Right lobe of liver (tissue), 6 donors: ENCODE measurements around the gene FAM168B. TPM values are rescaled to one million over a fixed set of nuclear protein-coding genes. Genes with fewer than 3 reads are reported as not detected.

Source experiments
- ATAC-seq, 4 donors: fragments of 200-7000 bp; cut with Tn5 transposase; one replicate each; pipeline ENCODE4 v1.9.1; 2020; ENCODE audit warnings: mild to moderate bottlenecking in 4 of 4, moderate library complexity in 4 of 4
- DNase-seq, 3 donors: peaks; one replicate each; pipeline ENCODE4 v3.0.0-alpha.2; 2020
- H3K27ac ChIP-seq, 3 donors: fragments of 200-600 bp; one replicate each; pipeline ENCODE4 v1.8.0; 2022
- H3K27me3 ChIP-seq, 2 donors: fragments of 200-600 bp; one replicate each; pipeline ENCODE4 v1.8.0; 2022
- H3K36me3 ChIP-seq, 4 donors: fragments of 200-600 bp; sonication (generic) in 1 of 4; one replicate each; pipeline versions ENCODE4 v1.5.1 to v1.8.0; 2017 to 2022; ENCODE audit warnings: control low read depth in 1 of 4
- H3K4me1 ChIP-seq, 4 donors: fragments of 200-600 bp; sonication (generic) in 1 of 4; one replicate each; pipeline versions ENCODE4 v1.5.1 to v1.8.0; 2017 to 2022; ENCODE audit warnings: control low read depth in 1 of 4
- H3K4me3 ChIP-seq, 3 donors: fragments of 200-600 bp; one replicate each; pipeline ENCODE4 v1.8.0; 2022
- H3K9me3 ChIP-seq, 4 donors: fragments of 200-600 bp; sonication (generic) in 1 of 4; one replicate each; pipeline versions ENCODE4 v1.5.1 to v1.8.0; 2017 to 2022; ENCODE audit warnings: control low read depth in 1 of 4
- CTCF ChIP-seq, 4 donors: fragments of 200-600 bp in 3 of 4; fragments of 450-650 bp in 1 of 4; IDR thresholded peaks; one replicate each; pipeline versions ENCODE4 v1.5.1 to v1.8.0; 2016 to 2022; ENCODE audit warnings: antibody characterized with exemption in 4 of 4, mild to moderate bottlenecking in 2 of 4
- POLR2A ChIP-seq: fragments of 450-650 bp; IDR thresholded peaks from one replicate; pipeline ENCODE4 v1.6.1; 2017; ENCODE audit warnings: antibody characterized with exemption, mild to moderate bottlenecking
- WGBS: methylation state at CpG from one replicate; pipeline ENCODE4 v1.1.6; 2018; ENCODE audit warnings: low coverage, low lambda C conversion rate; ENCODE audit not compliant: insufficient coverage; ENCODE audit errors: missing lambda C conversion rate; 5-methylcytosine and 5-hydroxymethylcytosine counted together
- intact Hi-C, 2 donors: fragments of 100-400 bp; cut with DNase I; formaldehyde crosslinking; loops; one replicate each; pipeline versions ENCODE4 v1.11.2 to v1.14.1; 2022
- total RNA-seq, 6 experiments: library from RNA; depleted of rRNA in 2 of 6; stranded (reverse); fragments of >200 nt in 2 of 6; fragmentation: NEBNext Ultra II Directional in 3 of 6; extraction: Animal tissue kit (Norgen Biotek cat#: 25700) in 3 of 6; gene quantifications; one replicate each; pipeline versions ENCODE4 v1.1.0 to v1.2.4, GENCODE V29; 2016 to 2023
- donor health status: DM: no; HTN: yes; CAD: no.
- donor health status: DM: no; HTN: no; CAD: no.
- donor health status: DM: no; HTN: no; CAD: no.
- donor health status: DM: no; HTN: yes; CAD: no.
- donor health status: DM: no; HTN: yes; CAD: no.

The FAM168B gene
- total RNA-seq, 6 experiments from 2014 or later = 28.1 to 69.7 (median 33.9) TPM

- Histone ChIP-seq H3K4me3 (no peak overlapping the region), H3K27me3 (no peaks in the 10 kb centered on the region), H3K4me1 (peaks cover 0 to under 1% (median 0%) of the 10 kb centered on the region in 4 donors), H3K27ac (no peak overlapping the region), H3K9me3 (no peaks in the 10 kb centered on the region), H3K36me3 (peaks cover 4 to 68% (median 34%) of the 10 kb centered on the region in 4 donors)
- ATAC-seq = no peak
- no peak for DNase-seq
- intact Hi-C loops = no loop called here
- no peak for TF ChIP-seq POLR2A
- TF ChIP-seq CTCF (IDR thresholded peaks at IDR 0.05) = no peak
- 88% methylated on average over 3 of the region's 4 CpGs for WGBS
Observed at GRCh38 chr2:131056932-131057287, 36.4 kb downstream of the FAM168B start.

DNA sequence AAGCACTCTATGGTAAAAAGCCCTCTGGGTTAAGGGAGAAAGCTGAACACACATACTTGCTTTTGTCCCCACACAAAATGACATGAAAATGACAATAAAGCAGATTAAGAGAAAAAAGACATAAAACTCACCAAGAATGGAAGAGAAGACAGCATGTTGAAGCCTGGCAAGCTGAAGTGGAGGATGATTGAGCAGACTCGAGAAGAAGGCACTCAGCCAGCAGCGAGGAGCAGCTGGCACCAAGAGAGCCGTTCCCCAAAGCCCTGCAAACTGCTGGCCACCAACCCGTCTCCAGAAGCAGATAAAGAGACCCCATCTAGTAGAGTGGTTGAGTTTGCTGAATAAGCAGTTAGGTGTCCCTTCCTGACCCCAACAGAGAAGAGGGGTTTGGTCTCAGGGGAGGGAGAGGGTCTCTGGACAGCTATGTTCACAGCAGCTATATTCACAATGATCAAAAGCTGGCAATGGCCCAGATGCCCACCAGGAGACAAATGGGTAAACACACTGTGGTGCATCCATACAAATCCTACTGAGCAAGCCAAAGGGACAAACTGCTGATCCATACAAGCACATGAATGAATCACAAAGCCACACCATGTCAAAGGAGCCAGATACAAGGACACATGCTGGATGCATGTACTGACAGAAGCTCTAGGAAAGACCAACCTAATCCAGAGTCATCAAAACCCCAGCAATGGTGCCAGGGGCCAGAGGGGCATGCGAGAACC lies 36.9 kb downstream of the FAM168B start:
- TF ChIP-seq POLR2A = no peak
- TF ChIP-seq CTCF (IDR thresholded peaks at IDR 0.05) = no peak
- Histone ChIP-seq H3K4me3 (no peak overlapping the region), H3K27me3 (no peaks in the 10 kb centered on the region), H3K4me1 (no peaks in the 10 kb centered on the region), H3K36me3 (peaks cover 4 to 73% (median 37%) of the 10 kb centered on the region in 4 donors), H3K9me3 (no peaks in the 10 kb centered on the region), H3K27ac (no peak overlapping the region)
- intact Hi-C loops = no loop called here
- WGBS = 83% methylated on average over 2 of the region's 5 CpGs
- no peak for ATAC-seq
- no peak for DNase-seq

- peak in 2 of 4 donors; percentile 24 to 31 for ATAC-seq
- TF ChIP-seq POLR2A = no peak
- TF ChIP-seq CTCF (IDR thresholded peaks at IDR 0.05) = no peak
- no peaks in the 10 kb centered on the region for H3K9me3 ChIP-seq
- H3K27me3 ChIP-seq = no peaks in the 10 kb centered on the region
- no peak for DNase-seq
- 95% methylated on average over 14 of the region's 26 CpGs for WGBS
- H3K4me3 ChIP-seq = no peak overlapping the region
- H3K36me3 ChIP-seq = peaks cover 4 to 83% (median 39%) of the 10 kb centered on the region in 4 donors
- no peak overlapping the region for H3K27ac ChIP-seq
- no peaks in the 10 kb centered on the region for H3K4me1 ChIP-seq
- intact Hi-C loops = no loop called here
Observed at GRCh38 chr2:131055169-131056065, 37.8 kb downstream of the FAM168B start.

- Histone ChIP-seq H3K4me3 (no peak overlapping the region), H3K9me3 (no peaks in the 10 kb centered on the region), H3K36me3 (peaks cover 4 to 88% (median 41%) of the 10 kb centered on the region in 4 donors), H3K27ac (no peak overlapping the region), H3K4me1 (no peaks in the 10 kb centered on the region), H3K27me3 (no peaks in the 10 kb centered on the region)
- ATAC-seq (no peak), DNase-seq (no peak)
- TF ChIP-seq POLR2A (no peak), CTCF (IDR thresholded peaks at IDR 0.05) (no peak)
- intact Hi-C loops = no loop called here
- WGBS = 92% methylated on average over 4 of the region's 7 CpGs
Observed at GRCh38 chr2:131054488-131054887, 38.8 kb downstream of the FAM168B start.
